Keratinocyte (primary cell): Measurements from ENCODE around the gene SPRN. TPM values are rescaled to one million over a fixed set of nuclear protein-coding genes. Genes with fewer than 3 reads are reported as not detected.

ENCODE experiments used
- DNase-seq: peaks from one replicate; pipeline ENCODE4 v3.0.0-alpha.2; 2011; ENCODE audit warnings: low read depth, missing footprints, low spot score
- FAIRE-seq: peaks from 2 replicates; lab custom pipeline; 2011; peaks lifted over from hg19 to GRCh38; lab: Jason Lieb, UNC
- H2AFZ ChIP-seq: 2 replicates; pipeline ENCODE4 v1.6.0; 2012; ENCODE audit warnings: low read length, control low read depth, inconsistent platforms; ENCODE audit not compliant: control insufficient read depth
- H3K27ac ChIP-seq: 2 replicates; pipeline ENCODE4 v1.5.1; 2011; ENCODE audit warnings: low read length; ENCODE audit not compliant: control insufficient read depth, insufficient read depth
- H3K27me3 ChIP-seq: 3 replicates; pipeline ENCODE4 v1.6.0; 2011; ENCODE audit warnings: low read length; ENCODE audit not compliant: control insufficient read depth, insufficient read depth; ENCODE audit errors: extremely low read depth
- H3K36me3 ChIP-seq, 2 experiments: 2 replicates in 1 of 2; 3 replicates in 1 of 2; pipeline ENCODE4 v1.5.1; 2011; ENCODE audit warnings: low read length in 2 of 2, mild to moderate bottlenecking in 1 of 2; ENCODE audit not compliant: control insufficient read depth in 2 of 2, insufficient read depth in 2 of 2; ENCODE audit errors: extremely low read depth in 1 of 2
- H3K4me1 ChIP-seq: 3 replicates; pipeline ENCODE4 v1.5.1; 2011; ENCODE audit warnings: low read length; ENCODE audit not compliant: control insufficient read depth, insufficient read depth; ENCODE audit errors: extremely low read depth
- H3K4me2 ChIP-seq: 3 replicates; pipeline ENCODE4 v1.6.0; 2011; ENCODE audit warnings: low read depth, low read length; ENCODE audit not compliant: control insufficient read depth, insufficient read depth; ENCODE audit errors: extremely low read depth
- H3K4me3 ChIP-seq, 3 experiments: fragments of 200-600 bp in 1 of 3; sonication (generic) in 1 of 3; 2 replicates in 2 of 3; 3 replicates in 1 of 3; pipeline ENCODE4 v1.5.1; 2011 to 2016; ENCODE audit warnings: low read length in 3 of 3, mild to moderate bottlenecking in 3 of 3, control low read depth in 2 of 3, inconsistent platforms in 1 of 3, low read depth in 1 of 3, mixed read lengths in 1 of 3, mixed run types in 1 of 3, moderate library complexity in 1 of 3; ENCODE audit not compliant: control insufficient read depth in 2 of 3, insufficient read depth in 2 of 3; ENCODE audit errors: extremely low read depth in 1 of 3
- H3K79me2 ChIP-seq: 2 replicates; pipeline ENCODE4 v1.6.0; 2012; ENCODE audit warnings: low read length; ENCODE audit not compliant: control insufficient read depth, insufficient read depth
- H3K9ac ChIP-seq: 3 replicates; pipeline ENCODE4 v1.6.0; 2011; ENCODE audit warnings: low read length; ENCODE audit not compliant: control insufficient read depth, insufficient read depth; ENCODE audit errors: extremely low read depth
- H3K9me1 ChIP-seq: 3 replicates; pipeline ENCODE4 v1.6.0; 2011; ENCODE audit warnings: low read length; ENCODE audit not compliant: control insufficient read depth, insufficient read depth; ENCODE audit errors: extremely low read depth
- H3K9me3 ChIP-seq: 2 replicates; pipeline ENCODE4 v1.5.1; 2012; ENCODE audit warnings: low read depth, low read length; ENCODE audit not compliant: control insufficient read depth
- H4K20me1 ChIP-seq: 3 replicates; pipeline ENCODE4 v1.6.0; 2011; ENCODE audit warnings: low read length; ENCODE audit not compliant: control insufficient read depth, insufficient read depth; ENCODE audit errors: extremely low read depth
- EZH2 ChIP-seq: IDR thresholded peaks from one replicate; pipeline ENCODE4 v1.6.1; 2012; ENCODE audit warnings: inconsistent platforms, mild to moderate bottlenecking, low read length, moderate library complexity
- dilution Hi-C: fragments of 300-500 bp; cut with MboI; formaldehyde crosslinking; loops from one replicate; pipeline ENCODE4 v1.7.0; 2020; ENCODE audit warnings: low sequenced_read_pairs; ENCODE audit not compliant: extremely low pct_ligation_motif_present
- polyA plus RNA-seq, 5 experiments: library from polyadenylated mRNA; depleted of rRNA in 3 of 5; stranded (reverse) in 3 of 5; stranded (forward) in 1 of 5; unstranded in 1 of 5; fragments of >200 nt; gene quantifications; 1 replicate in 1 of 5; 2 replicates in 3 of 5; 3 replicates in 1 of 5; pipeline versions ENCODE4 v1.2.1 to v1.2.3, GENCODE V29; 2011 to 2012; ENCODE audit warnings: missing spikeins in 2 of 5, low read depth in 1 of 5, low replicate concordance in 1 of 5
- TF ChIP-seq, protein P1 (sequence below), 3 experiments: IDR thresholded peaks in 1 of 3; conservative IDR thresholded peaks in 1 of 3; optimal IDR thresholded peaks in 1 of 3; 2 replicates in 2 of 3; 3 replicates in 1 of 3; pipeline versions ENCODE3 to v1.5.1; 2011; ENCODE audit warnings: low read length in 3 of 3, mild to moderate bottlenecking in 3 of 3, moderate library complexity in 2 of 3, control low read depth in 1 of 3, inconsistent platforms in 1 of 3; ENCODE audit not compliant: insufficient read depth in 2 of 3; ENCODE audit errors: extremely low read depth in 1 of 3

SPRN gene
- polyA plus RNA-seq, 1 donor (not counting 4 experiments of a cell fraction or from before 2014, with no cell fraction given): 0.01 TPM

DNA sequence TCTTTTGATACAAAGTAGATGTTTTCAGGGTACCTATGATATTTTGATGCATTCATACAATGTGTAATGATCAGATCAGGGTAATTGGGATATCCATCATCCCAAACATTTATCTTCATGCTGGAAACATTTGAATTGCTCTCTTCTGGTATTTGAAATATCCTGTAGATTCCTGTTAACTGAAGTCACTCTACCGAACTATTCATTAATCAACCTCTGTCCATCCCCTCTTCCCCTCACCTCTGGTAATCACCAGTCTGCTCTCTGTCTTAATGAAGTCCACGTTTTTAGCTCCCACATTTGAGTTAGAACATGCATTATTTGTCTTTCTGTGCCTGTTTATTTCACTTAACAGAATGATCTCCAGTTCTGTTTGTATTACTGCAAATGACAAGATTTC lies 19.2 kb downstream of the SPRN start:
- Histone ChIP-seq H3K4me3 (no peak overlapping the region), H3K9ac (no peak overlapping the region), H3K4me2 (no peak overlapping the region), H3K36me3 (peaks cover 8 to 22% of the 10 kb centered on the region in 2 experiments), H3K9me3 (no peaks in the 10 kb centered on the region), H3K4me1 (no peaks in the 10 kb centered on the region), H4K20me1 (no peaks in the 10 kb centered on the region), H3K27me3 (no peaks in the 10 kb centered on the region), H3K79me2 (peaks cover 42% of the 10 kb centered on the region), H3K27ac (no peak overlapping the region), H3K9me1 (no peaks in the 10 kb centered on the region), H2AFZ (no peak overlapping the region)
- DNase-seq (no peak), FAIRE-seq (no peak)
- TF ChIP-seq, protein P1, sequence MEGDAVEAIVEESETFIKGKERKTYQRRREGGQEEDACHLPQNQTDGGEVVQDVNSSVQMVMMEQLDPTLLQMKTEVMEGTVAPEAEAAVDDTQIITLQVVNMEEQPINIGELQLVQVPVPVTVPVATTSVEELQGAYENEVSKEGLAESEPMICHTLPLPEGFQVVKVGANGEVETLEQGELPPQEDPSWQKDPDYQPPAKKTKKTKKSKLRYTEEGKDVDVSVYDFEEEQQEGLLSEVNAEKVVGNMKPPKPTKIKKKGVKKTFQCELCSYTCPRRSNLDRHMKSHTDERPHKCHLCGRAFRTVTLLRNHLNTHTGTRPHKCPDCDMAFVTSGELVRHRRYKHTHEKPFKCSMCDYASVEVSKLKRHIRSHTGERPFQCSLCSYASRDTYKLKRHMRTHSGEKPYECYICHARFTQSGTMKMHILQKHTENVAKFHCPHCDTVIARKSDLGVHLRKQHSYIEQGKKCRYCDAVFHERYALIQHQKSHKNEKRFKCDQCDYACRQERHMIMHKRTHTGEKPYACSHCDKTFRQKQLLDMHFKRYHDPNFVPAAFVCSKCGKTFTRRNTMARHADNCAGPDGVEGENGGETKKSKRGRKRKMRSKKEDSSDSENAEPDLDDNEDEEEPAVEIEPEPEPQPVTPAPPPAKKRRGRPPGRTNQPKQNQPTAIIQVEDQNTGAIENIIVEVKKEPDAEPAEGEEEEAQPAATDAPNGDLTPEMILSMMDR (optimal IDR thresholded peaks at IDR 0.05 in 1 of 3, IDR thresholded peaks at IDR 0.05 in 1 of 3, conservative IDR thresholded peaks at IDR 0.05 in 1 of 3; ENCODE audit: extremely low read depth in 1 of 3, insufficient read depth in 2 of 3, low read length in 3 of 3): no peak
- no peak for TF ChIP-seq EZH2
- dilution Hi-C loops: no loop called here

- Histone ChIP-seq H2AFZ (no peak overlapping the region), H3K4me3 (no peak overlapping the region), H3K9me1 (no peaks in the 10 kb centered on the region), H3K27me3 (no peaks in the 10 kb centered on the region), H3K9ac (no peak overlapping the region), H3K9me3 (no peaks in the 10 kb centered on the region), H3K27ac (no peak overlapping the region), H3K79me2 (peaks cover 40% of the 10 kb centered on the region), H3K4me2 (no peak overlapping the region), H3K4me1 (no peaks in the 10 kb centered on the region), H4K20me1 (no peaks in the 10 kb centered on the region), H3K36me3 (peaks cover 17 to 25% of the 10 kb centered on the region in 2 experiments)
- TF ChIP-seq, protein P1 (optimal IDR thresholded peaks at IDR 0.05 in 1 of 3, IDR thresholded peaks at IDR 0.05 in 1 of 3, conservative IDR thresholded peaks at IDR 0.05 in 1 of 3; ENCODE audit: extremely low read depth in 1 of 3, insufficient read depth in 2 of 3, low read length in 3 of 3): no peak
- TF ChIP-seq EZH2: no peak
- FAIRE-seq (no peak), DNase-seq (no peak)
- dilution Hi-C loops: no loop called here
These were observed 20.6 kb downstream of the SPRN start for GRCh38 chr10:133403784-133404183.
